ENCODE data around the gene PTPRG. TPM values are rescaled to one million over a fixed set of nuclear protein-coding genes. Genes with fewer than 3 reads are reported as not detected.

Gene PTPRG
- total RNA-seq, 1 donor from 2014 or later: 77.2 TPM

DNA sequence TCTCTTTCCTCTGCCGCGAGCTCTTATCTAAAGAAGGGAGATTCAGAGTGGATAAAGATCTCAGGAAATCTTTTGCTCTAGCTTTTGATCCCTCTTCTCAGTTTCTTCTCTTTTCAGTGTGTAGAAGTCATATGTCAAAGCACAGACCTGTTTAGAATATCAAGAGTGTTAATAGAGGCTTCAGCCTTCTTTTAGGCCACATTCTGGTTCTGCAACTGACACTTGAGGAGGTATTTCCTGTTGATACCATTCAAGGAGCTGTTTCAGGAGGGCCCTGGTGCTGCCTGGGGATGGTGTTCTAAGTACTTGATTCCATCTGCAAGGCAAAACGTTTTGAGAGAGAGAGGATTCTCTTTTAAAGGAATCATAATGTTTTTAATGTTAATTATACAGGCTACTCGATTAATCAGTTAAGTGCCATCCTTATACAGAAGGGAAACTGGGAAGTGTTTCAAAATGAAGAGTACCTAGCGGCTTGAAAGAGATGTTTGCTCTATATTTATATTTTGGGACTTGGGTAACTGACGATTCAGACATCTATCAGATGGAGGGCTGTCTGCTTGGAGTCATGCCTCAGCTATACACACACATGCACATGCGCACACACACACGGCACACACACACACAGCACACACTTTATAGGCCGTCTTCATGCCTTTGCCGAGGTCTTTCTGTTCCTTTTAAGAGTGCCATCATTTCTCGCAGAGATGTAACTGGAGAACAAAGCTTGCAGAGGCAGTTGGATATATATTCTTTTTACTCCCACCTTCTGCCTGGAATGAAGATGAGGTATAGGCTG, 313.9 kb downstream of the PTPRG start:
- Mint-ChIP-seq H3K36me3 (no peaks in the 10 kb centered on the region), H3K27me3 (no peaks in the 10 kb centered on the region), H3K9me3 (no peaks in the 10 kb centered on the region), H3K27ac (peak overlapping the region; percentile 9), H3K4me1 (ENCODE audit: unreplicated experiment) (peaks cover 45% of the 10 kb centered on the region), H3K4me3 (no peak overlapping the region)
- DNase-seq (ENCODE audit: extremely low spot score, unreplicated experiment): no peak
- TF ChIP-seq, protein P1, sequence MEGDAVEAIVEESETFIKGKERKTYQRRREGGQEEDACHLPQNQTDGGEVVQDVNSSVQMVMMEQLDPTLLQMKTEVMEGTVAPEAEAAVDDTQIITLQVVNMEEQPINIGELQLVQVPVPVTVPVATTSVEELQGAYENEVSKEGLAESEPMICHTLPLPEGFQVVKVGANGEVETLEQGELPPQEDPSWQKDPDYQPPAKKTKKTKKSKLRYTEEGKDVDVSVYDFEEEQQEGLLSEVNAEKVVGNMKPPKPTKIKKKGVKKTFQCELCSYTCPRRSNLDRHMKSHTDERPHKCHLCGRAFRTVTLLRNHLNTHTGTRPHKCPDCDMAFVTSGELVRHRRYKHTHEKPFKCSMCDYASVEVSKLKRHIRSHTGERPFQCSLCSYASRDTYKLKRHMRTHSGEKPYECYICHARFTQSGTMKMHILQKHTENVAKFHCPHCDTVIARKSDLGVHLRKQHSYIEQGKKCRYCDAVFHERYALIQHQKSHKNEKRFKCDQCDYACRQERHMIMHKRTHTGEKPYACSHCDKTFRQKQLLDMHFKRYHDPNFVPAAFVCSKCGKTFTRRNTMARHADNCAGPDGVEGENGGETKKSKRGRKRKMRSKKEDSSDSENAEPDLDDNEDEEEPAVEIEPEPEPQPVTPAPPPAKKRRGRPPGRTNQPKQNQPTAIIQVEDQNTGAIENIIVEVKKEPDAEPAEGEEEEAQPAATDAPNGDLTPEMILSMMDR (conservative IDR thresholded peaks at IDR 0.05): no peak

GRCh38 chr3:61875976-61876671, 314.8 kb downstream of the PTPRG start:
- Mint-ChIP-seq H3K4me1 (ENCODE audit: unreplicated experiment) (peaks cover 45% of the 10 kb centered on the region), H3K36me3 (no peaks in the 10 kb centered on the region), H3K27me3 (no peaks in the 10 kb centered on the region), H3K4me3 (no peak overlapping the region), H3K27ac (no peak overlapping the region), H3K9me3 (peaks cover under 1% of the 10 kb centered on the region)
- TF ChIP-seq, protein P1 (conservative IDR thresholded peaks at IDR 0.05): no peak
- no peak for DNase-seq (ENCODE audit: extremely low spot score, unreplicated experiment)

GRCh38 chr3:61876797-61877196, 315.4 kb downstream of the PTPRG start:
- H3K4me1 Mint-ChIP-seq (ENCODE audit: unreplicated experiment): peaks cover 40% of the 10 kb centered on the region
- TF ChIP-seq, protein P1 (conservative IDR thresholded peaks at IDR 0.05): no peak
- H3K27ac Mint-ChIP-seq: no peak overlapping the region
- H3K4me3 Mint-ChIP-seq: no peak overlapping the region
- no peak for DNase-seq (ENCODE audit: extremely low spot score, unreplicated experiment)
- no peaks in the 10 kb centered on the region for H3K27me3 Mint-ChIP-seq
- H3K9me3 Mint-ChIP-seq: peaks cover 4% of the 10 kb centered on the region
- H3K36me3 Mint-ChIP-seq: no peaks in the 10 kb centered on the region

DNA sequence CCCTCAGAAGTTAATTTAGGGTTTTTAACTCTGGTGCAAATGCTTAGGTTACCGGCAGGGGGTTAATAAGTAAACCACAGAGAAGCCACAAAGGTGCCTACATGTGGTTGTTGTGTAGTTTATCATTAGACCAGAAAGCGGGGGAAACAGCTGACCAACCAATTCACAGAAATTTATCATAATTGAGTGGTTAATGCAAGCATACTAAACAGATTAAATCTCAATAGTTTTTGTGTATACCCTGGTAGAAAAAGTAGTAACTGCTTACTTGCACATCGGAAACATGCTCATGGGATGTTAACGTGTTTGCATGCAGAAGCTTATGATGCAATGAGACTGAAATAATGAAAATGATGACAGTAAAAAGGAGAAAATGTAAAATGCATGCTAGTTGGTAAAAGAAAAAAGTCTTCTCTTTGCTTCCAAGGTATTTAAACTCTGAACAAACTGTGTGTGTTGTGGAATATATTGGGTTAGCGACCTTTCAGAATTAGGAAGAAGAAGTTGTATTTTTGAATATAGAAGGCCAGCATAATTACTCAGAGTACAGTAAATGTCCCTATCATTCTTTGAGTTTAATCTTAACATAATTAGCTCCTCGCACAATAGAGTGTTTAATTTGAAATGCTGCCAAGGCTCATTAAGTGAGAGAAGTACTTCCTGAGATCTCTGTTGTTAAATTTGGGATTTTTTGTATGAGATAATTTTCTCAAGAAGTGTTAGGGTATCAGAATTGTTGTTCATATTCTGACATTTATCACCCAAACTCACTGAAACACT, 316.2 kb downstream of the PTPRG start:
- H3K27ac Mint-ChIP-seq: no peak overlapping the region
- H3K36me3 Mint-ChIP-seq: no peaks in the 10 kb centered on the region
- peaks cover 37% of the 10 kb centered on the region for H3K4me1 Mint-ChIP-seq (ENCODE audit: unreplicated experiment)
- no peak overlapping the region for H3K4me3 Mint-ChIP-seq
- H3K9me3 Mint-ChIP-seq: peaks cover 4% of the 10 kb centered on the region
- DNase-seq (ENCODE audit: extremely low spot score, unreplicated experiment): no peak
- TF ChIP-seq, protein P1 (conservative IDR thresholded peaks at IDR 0.05): peak; percentile 56
- H3K27me3 Mint-ChIP-seq: no peaks in the 10 kb centered on the region

DNA sequence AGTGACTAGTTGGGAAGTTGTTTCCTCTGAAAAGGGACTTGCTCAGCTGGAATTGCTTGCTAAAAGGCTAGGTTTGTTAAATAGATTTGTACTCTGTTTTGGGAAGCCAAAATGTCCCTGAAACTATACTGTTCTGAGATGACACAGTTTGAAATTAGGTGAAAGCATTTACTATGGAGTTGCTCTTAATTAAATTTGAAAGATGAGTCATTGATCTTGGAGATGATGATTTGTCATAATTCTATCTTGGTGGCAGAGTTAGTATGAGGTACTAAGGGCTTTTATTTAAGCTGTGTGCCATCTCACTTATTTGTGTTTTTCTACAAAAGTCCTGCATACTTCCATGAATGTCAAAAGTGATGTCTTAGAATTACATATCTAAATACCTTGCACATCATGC, 320.9 kb downstream of the PTPRG start:
- Mint-ChIP-seq H3K4me3 (no peak overlapping the region), H3K9me3 (peaks cover 4% of the 10 kb centered on the region), H3K36me3 (peaks cover 4% of the 10 kb centered on the region), H3K27ac (no peak overlapping the region), H3K4me1 (ENCODE audit: unreplicated experiment) (peaks cover 19% of the 10 kb centered on the region), H3K27me3 (peaks cover 3% of the 10 kb centered on the region)
- TF ChIP-seq, protein P1 (conservative IDR thresholded peaks at IDR 0.05): no peak
- DNase-seq (ENCODE audit: extremely low spot score, unreplicated experiment): no peak

Measured in type B pancreatic cell (in vitro differentiated cells).